Pancreas (tissue), 10 donors: ENCODE data around the gene ADGRG3. TPM values are rescaled to one million over a fixed set of nuclear protein-coding genes. Genes with fewer than 3 reads are reported as not detected.

ENCODE experiments used
- ATAC-seq, 4 donors: fragments of 200-7000 bp; cut with Tn5 transposase; one replicate each; pipeline versions ENCODE4 v1.8.0 to v1.9.1; 2020; ENCODE audit warnings: mild to moderate bottlenecking in 4 of 4, moderate library complexity in 4 of 4
- DNase-seq, 6 donors: peaks; one replicate each; pipeline ENCODE4 v3.0.0-alpha.2; 2020
- FAIRE-seq: peaks from 2 replicates; lab custom pipeline; 2012; peaks lifted over from hg19 to GRCh38; lab: Jason Lieb, UNC
- H3K27ac ChIP-seq, 4 donors: fragments of 200-600 bp; sonication (generic); 1 replicate in 3 of 4; 2 replicates in 1 of 4; pipeline versions ENCODE4 v1.5.0 to v1.8.0; 2020
- H3K27me3 ChIP-seq, 4 donors: fragments of 200-600 bp; one replicate each; pipeline ENCODE4 v1.8.0; 2021
- H3K36me3 ChIP-seq, 3 donors: fragments of 200-600 bp; sonication (generic) in 1 of 3; one replicate each; pipeline versions ENCODE4 v1.5.0 to v1.8.0; 2020 to 2021
- H3K4me1 ChIP-seq, 3 donors: fragments of 200-600 bp; one replicate each; pipeline ENCODE4 v1.8.0; 2021
- H3K4me3 ChIP-seq, 4 donors: fragments of 200-600 bp; sonication (generic) in 2 of 4; one replicate each; pipeline versions ENCODE4 v1.5.0 to v1.8.0; 2020 to 2021
- H3K9me3 ChIP-seq, 4 donors: fragments of 200-600 bp; one replicate each; pipeline ENCODE4 v1.8.0; 2021
- CTCF ChIP-seq, 4 donors: fragments of 200-600 bp; sonication (generic) in 3 of 4; IDR thresholded peaks; one replicate each; pipeline versions ENCODE4 v1.5.0 to v1.8.0; 2021; ENCODE audit warnings: antibody characterized with exemption in 4 of 4
- WGBS, 2 donors: extraction: QIAGEN DNeasy Blood & Tissue Kit; methylation state at CpG; one replicate each; pipeline ENCODE4 v1.1.7; 2013; 5-methylcytosine and 5-hydroxymethylcytosine counted together
- intact Hi-C, 3 donors: fragments of 100-400 bp; cut with DNase I; formaldehyde crosslinking; loops; one replicate each; pipeline versions ENCODE4 v1.11.1 to v1.14.2; 2022
- polyA plus RNA-seq, 2 donors: library from polyadenylated mRNA; stranded (reverse); fragments of 200-250 nt; gene quantifications; one replicate each; pipeline ENCODE4 v1.2.3, GENCODE V29; 2013
- total RNA-seq, 6 donors: library from RNA; stranded (reverse); fragmentation: NEBNext Ultra II Directional in 4 of 6; extraction: Animal tissue kit (Norgen Biotek cat#: 25700) in 4 of 6; gene quantifications; one replicate each; pipeline versions ENCODE4 v1.2.1 to v1.2.4, GENCODE V29; 2021 to 2023
- donor health status: healthy with polysubstance abuse.
- donor health status: DM: no; HTN: no; CAD: no; lungs with moderate emphysema.
- donor health status: DM: no; HTN: no; CAD: no.
- donor health status: control.
- donor health status: control.
- donor health status: Bipolar disorder and iron deficiency.
- donor health status: DM: yes; HTN: yes; CAD: no.
- donor health status: DM: no; HTN: no; CAD: no.
- donor health status: DM: no; HTN: no; CAD: no.
- donor health status: DM: yes; HTN: yes; CAD: no.

The ADGRG3 gene
- total and polyA plus RNA-seq, 8 donors = 0.14 to 0.84 (median 0.53) TPM

- no peak for FAIRE-seq
- Histone ChIP-seq H3K36me3 (no peaks in the 10 kb centered on the region), H3K27ac (no peak overlapping the region), H3K9me3 (no peaks in the 10 kb centered on the region), H3K4me1 (peaks cover 5 to 17% (median 15%) of the 10 kb centered on the region in 3 donors), H3K27me3 (no peaks in the 10 kb centered on the region), H3K4me3 (no peak overlapping the region)
- 72 to 93% methylated on average over 4 of the region's 4 CpGs for WGBS, 2 donors
- no peak for DNase-seq
- TF ChIP-seq CTCF (IDR thresholded peaks at IDR 0.05) = no peak
- intact Hi-C loops = no loop called here
- ATAC-seq = no peak
Observed at GRCh38 chr16:57686577-57686976, 18.5 kb downstream of the ADGRG3 start.

GRCh38 chr16:57687363-57687929, 19.3 kb downstream of the ADGRG3 start:
- WGBS, 2 donors = 74 to 83% methylated on average over 3 of the region's 3 CpGs
- DNase-seq = peak in 1 of 6 donors; percentile 11
- FAIRE-seq = no peak
- no peak for ATAC-seq
- H3K4me1 ChIP-seq = peaks cover 5 to 17% (median 15%) of the 10 kb centered on the region in 3 donors
- no peaks in the 10 kb centered on the region for H3K36me3 ChIP-seq
- no peak overlapping the region for H3K27ac ChIP-seq
- H3K4me3 ChIP-seq = no peak overlapping the region
- H3K27me3 ChIP-seq = no peaks in the 10 kb centered on the region
- intact Hi-C loops = no loop called here
- no peak for TF ChIP-seq CTCF (IDR thresholded peaks at IDR 0.05)
- H3K9me3 ChIP-seq = no peaks in the 10 kb centered on the region

DNA sequence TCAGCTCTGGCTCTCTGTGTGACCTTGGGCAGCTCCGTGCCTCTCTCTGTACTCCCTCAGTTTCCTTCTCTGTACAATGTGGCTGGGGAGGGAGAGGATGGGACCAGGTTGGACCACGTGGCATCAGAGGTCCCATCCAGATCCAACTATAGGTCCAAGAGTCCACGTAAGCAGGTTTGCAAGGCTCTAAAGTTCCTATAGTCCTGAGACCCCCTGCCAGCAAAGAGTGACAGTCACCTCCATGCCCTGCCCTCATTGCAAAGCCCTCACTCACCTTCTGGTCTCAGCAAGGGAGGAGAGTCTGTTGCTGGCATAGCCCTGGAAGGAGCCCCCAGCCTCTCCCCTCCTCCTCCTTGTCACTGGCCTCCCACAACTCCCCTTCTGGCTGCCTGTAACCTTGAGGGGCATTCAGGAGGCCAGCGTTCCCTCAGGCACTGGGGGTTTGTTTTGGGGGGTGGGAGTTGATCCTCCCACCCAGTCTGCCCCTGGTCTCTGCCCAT, 20.4 kb downstream of the ADGRG3 start:
- H3K27ac ChIP-seq = no peak overlapping the region
- WGBS, 2 donors = 56 to 62% methylated on average over 4 of the region's 4 CpGs
- DNase-seq (no peak), FAIRE-seq (no peak), ATAC-seq (peak in 1 of 4 donors; percentile 5)
- H3K4me3 ChIP-seq = no peak overlapping the region
- H3K27me3 ChIP-seq = no peaks in the 10 kb centered on the region
- intact Hi-C loops = no loop called here
- no peaks in the 10 kb centered on the region for H3K36me3 ChIP-seq
- no peak for TF ChIP-seq CTCF (IDR thresholded peaks at IDR 0.05)
- H3K9me3 ChIP-seq = no peaks in the 10 kb centered on the region
- H3K4me1 ChIP-seq = peaks cover 6 to 21% (median 15%) of the 10 kb centered on the region in 3 donors

GRCh38 chr16:57688987-57689761, 21.1 kb downstream of the ADGRG3 start:
- H3K27ac ChIP-seq = no peak overlapping the region

More at GRCh38 chr16:57688987-57689761, 21.1 kb downstream of the ADGRG3 start:
- intact Hi-C loops = no loop called here
- Histone ChIP-seq H3K4me3 (no peak overlapping the region), H3K9me3 (no peaks in the 10 kb centered on the region), H3K27me3 (no peaks in the 10 kb centered on the region), H3K36me3 (no peaks in the 10 kb centered on the region), H3K4me1 (peaks cover 12 to 21% (median 20%) of the 10 kb centered on the region in 3 donors)
- 18 to 26% methylated on average over 11 to 15 of the region's 15 CpGs for WGBS, 2 donors
- peak; percentile 60 to 77 (median 70) for DNase-seq
- TF ChIP-seq CTCF (IDR thresholded peaks at IDR 0.05) = no peak
- peak; percentile 75 to 89 (median 82) for ATAC-seq
- FAIRE-seq = no peak
